Activated effector memory CD4-positive, alpha-beta T cell treated with Interleukin-2 at 50 U/mL for 16 hours (primary cell): ENCODE measurements around the gene PCDHB4.
"Not testable (repeated sequence)": the region's sequence is repeated elsewhere in the genome, so short reads cannot be mapped to it uniquely, and the experiment has no call there.

ENCODE experiments used
- DNase-seq: peaks from one replicate; pipeline ENCODE4 v3.0.0-alpha.2; 2020

Gene PCDHB4

GRCh38 chr5:141150224-141150992 is 28.8 kb downstream of the PCDHB4 start:
- DNase-seq: no peak

- no peak for DNase-seq
These were observed 29.3 kb downstream of the PCDHB4 start for GRCh38 chr5:141150993-141151325.

GRCh38 chr5:141151632-141152031 is 30.0 kb downstream of the PCDHB4 start:
- not testable (repeated sequence) for DNase-seq

- DNase-seq: not testable (repeated sequence)
These were observed 30.5 kb downstream of the PCDHB4 start for GRCh38 chr5:141152096-141152495.

GRCh38 chr5:141155540-141156374 is 34.1 kb downstream of the PCDHB4 start:
- DNase-seq: no peak

- not testable (repeated sequence) for DNase-seq
These were observed 35.7 kb downstream of the PCDHB4 start for GRCh38 chr5:141157356-141157755.

GRCh38 chr5:141157901-141158300 is 36.3 kb downstream of the PCDHB4 start:
- not testable (repeated sequence) for DNase-seq

GRCh38 chr5:141172381-141173204 is 51.0 kb downstream of the PCDHB4 start, which contains the start of gene PCDHB7:
Gene PCDHB7, plus strand, starts transcription at chr5:141172644. Its CDS starts 192 bp downstream, at chr5:141172836.
- no peak for DNase-seq

- not testable (repeated sequence) for DNase-seq
These were observed 52.9 kb downstream of the PCDHB4 start for GRCh38 chr5:141174291-141175104.
